Measurements from ENCODE around the gene VAC14.

VAC14 gene

DNA sequence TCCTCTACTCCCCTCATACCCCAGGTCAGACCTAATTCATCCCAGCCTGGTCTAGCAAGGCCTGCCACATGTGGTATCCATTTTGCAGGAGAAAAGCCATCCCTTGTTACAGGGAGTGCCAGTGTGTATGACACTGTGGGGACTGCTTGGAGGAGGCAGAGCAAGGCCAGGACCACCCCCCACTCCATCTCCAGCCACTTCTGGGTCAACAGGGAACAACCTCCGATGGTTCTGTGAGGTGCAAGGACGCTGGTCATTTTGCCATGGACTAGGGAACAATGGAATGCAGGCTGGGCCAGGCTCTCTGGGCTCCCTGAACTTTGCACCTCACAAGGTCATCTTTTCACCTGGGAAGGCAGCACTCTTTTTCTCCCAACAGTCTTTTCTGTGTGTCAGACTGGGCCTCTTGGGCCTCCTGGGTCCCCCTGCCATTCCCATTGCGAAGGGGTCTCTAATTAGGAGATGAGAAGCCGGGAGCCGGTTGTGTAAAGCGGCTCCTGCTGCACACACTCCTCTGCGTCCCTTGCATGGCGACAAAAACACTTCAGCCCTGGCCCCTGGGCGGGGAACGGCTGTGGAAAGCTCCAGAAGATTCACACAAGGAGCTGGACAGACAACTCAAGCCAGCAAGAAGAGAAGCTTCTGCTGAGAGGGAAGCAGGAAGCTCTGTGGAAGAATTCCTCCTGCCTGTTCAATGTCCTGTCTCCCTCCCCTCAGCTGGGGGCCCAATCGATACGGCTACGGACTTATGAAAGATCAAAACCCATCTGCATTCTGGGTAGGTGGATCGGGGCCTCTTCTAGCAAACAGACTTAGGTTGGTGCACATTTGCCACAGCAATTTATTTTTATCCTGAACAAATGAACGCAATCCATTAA is 76.6 kb downstream of the VAC14 start:
- CTCF ChIA-PET, result no interaction called here
- no peak for DNase-seq (ENCODE audit: extremely low spot score)
- POLR2A ChIA-PET, result no interaction called here
- TF ChIP-seq SUZ12 (IDR thresholded peaks at IDR 0.05) (no peak), FOXK2 (IDR thresholded peaks at IDR 0.05) (no peak), SP1 (IDR thresholded peaks at IDR 0.05) (no peak), FOXA1 (IDR thresholded peaks at IDR 0.05) (no peak), HDGF (IDR thresholded peaks at IDR 0.05; ENCODE audit: borderline replicate concordance) (no peak), CTBP1 (IDR thresholded peaks at IDR 0.05; ENCODE audit: borderline replicate concordance) (no peak), FOXM1 (IDR thresholded peaks at IDR 0.05; ENCODE audit: borderline replicate concordance) (no peak), LEF1 (IDR thresholded peaks at IDR 0.05; ENCODE audit: borderline replicate concordance) (no peak), L3MBTL2 (conservative IDR thresholded peaks at IDR 0.05) (no peak)

DNA sequence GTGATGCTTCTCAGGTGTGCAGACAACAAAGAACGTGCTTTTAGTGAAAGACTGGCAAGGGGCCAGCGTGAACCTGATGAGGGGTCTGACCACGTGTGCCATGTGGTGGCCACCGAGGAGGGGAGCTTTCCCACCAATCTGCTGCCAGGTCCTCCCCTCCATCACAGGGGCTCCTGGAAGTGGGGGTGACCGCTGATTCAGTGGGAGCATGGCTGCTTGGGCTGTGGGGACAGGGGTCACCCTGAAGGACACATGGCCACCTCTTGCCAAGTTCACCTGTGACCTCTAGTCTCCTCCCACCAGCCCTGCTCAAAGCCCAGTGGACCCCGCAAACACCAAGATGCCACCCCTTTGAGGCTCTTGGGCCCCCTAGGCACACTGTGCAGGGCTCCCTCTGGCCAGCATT is 77.2 kb downstream of the VAC14 start:
- DNase-seq (ENCODE audit: extremely low spot score), result no peak
- TF ChIP-seq TARDBP (IDR thresholded peaks at IDR 0.05), result no peak
- no peak for TF ChIP-seq ELF4 (IDR thresholded peaks at IDR 0.05)
- TF ChIP-seq, protein P1, sequence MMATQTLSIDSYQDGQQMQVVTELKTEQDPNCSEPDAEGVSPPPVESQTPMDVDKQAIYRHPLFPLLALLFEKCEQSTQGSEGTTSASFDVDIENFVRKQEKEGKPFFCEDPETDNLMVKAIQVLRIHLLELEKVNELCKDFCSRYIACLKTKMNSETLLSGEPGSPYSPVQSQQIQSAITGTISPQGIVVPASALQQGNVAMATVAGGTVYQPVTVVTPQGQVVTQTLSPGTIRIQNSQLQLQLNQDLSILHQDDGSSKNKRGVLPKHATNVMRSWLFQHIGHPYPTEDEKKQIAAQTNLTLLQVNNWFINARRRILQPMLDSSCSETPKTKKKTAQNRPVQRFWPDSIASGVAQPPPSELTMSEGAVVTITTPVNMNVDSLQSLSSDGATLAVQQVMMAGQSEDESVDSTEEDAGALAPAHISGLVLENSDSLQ (IDR thresholded peaks at IDR 0.05), result no peak
- no peak for TF ChIP-seq BHLHE40 (IDR thresholded peaks at IDR 0.05; ENCODE audit: borderline replicate concordance)
- TF ChIP-seq LEF1 (IDR thresholded peaks at IDR 0.05; ENCODE audit: borderline replicate concordance), result no peak
- TF ChIP-seq L3MBTL2 (conservative IDR thresholded peaks at IDR 0.05), result no peak
- no peak for TF ChIP-seq FOXM1 (IDR thresholded peaks at IDR 0.05; ENCODE audit: borderline replicate concordance)
- no peak for TF ChIP-seq FOXK2 (IDR thresholded peaks at IDR 0.05)
- TF ChIP-seq ARNT (IDR thresholded peaks at IDR 0.05), result no peak
- no peak for TF ChIP-seq SUZ12 (IDR thresholded peaks at IDR 0.05)
- no peak for TF ChIP-seq CTBP1 (IDR thresholded peaks at IDR 0.05; ENCODE audit: borderline replicate concordance)
- TF ChIP-seq ZNF384 (IDR thresholded peaks at IDR 0.05), result no peak
- TF ChIP-seq FOXA1 (IDR thresholded peaks at IDR 0.05), result no peak
- TF ChIP-seq NFRKB (IDR thresholded peaks at IDR 0.05), result no peak
- no peak for TF ChIP-seq SP1 (IDR thresholded peaks at IDR 0.05)
- no peak for TF ChIP-seq HDGF (IDR thresholded peaks at IDR 0.05; ENCODE audit: borderline replicate concordance)
- CTCF ChIA-PET, result no interaction called here
- POLR2A ChIA-PET, result no interaction called here

DNA sequence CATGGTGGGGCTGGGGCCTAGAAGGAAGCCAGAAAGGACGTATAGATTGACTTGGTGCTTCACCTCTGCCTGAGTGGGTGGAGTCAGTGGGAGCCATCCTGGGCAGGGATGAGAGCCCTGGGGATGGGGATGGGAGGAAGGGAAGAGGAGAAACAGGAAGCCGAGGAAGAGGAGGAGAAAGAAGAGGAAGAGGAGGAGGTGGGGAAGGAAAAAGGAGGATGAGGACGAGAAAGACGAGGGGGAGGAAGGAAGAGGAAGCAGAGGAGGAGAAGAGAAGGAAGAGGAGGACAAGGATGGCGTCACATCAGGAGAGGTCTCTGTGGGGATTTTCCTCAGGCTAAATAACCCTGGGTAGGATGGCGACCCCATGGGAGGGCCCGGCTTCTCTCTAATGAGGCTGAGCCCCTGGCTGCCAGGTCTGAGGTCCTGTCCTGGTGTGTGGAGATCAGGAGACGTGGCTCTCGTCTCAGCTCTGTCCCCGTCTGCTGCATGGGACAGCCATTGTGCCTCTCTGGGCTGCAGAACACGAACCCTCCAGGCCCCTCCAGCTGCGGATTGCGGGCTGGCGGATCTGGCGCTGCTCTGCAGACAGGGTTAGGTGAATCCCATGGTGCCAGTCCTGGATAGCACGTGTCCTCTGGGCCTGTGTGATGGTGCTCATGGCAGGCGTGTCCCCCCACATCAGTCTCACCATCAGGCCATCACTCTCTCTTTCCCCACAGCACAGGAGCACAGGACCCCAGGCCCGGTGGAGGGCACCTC is 79.6 kb downstream of the VAC14 start:
- ChIA-PET POLR2A (no interaction called here), CTCF (no interaction called here)
- no peak for DNase-seq (ENCODE audit: extremely low spot score)
- TF ChIP-seq TARDBP (IDR thresholded peaks at IDR 0.05), result no peak
- no peak for TF ChIP-seq LEF1 (IDR thresholded peaks at IDR 0.05; ENCODE audit: borderline replicate concordance)
- TF ChIP-seq ARNT (IDR thresholded peaks at IDR 0.05), result no peak
- no peak for TF ChIP-seq SUZ12 (IDR thresholded peaks at IDR 0.05)
- no peak for TF ChIP-seq FOXA1 (IDR thresholded peaks at IDR 0.05)
- TF ChIP-seq HDGF (IDR thresholded peaks at IDR 0.05; ENCODE audit: borderline replicate concordance), result no peak
- TF ChIP-seq L3MBTL2 (conservative IDR thresholded peaks at IDR 0.05), result no peak
- TF ChIP-seq, protein P1 (IDR thresholded peaks at IDR 0.05), result no peak
- TF ChIP-seq SP1 (IDR thresholded peaks at IDR 0.05), result no peak
- TF ChIP-seq ELF4 (IDR thresholded peaks at IDR 0.05), result no peak

DNA sequence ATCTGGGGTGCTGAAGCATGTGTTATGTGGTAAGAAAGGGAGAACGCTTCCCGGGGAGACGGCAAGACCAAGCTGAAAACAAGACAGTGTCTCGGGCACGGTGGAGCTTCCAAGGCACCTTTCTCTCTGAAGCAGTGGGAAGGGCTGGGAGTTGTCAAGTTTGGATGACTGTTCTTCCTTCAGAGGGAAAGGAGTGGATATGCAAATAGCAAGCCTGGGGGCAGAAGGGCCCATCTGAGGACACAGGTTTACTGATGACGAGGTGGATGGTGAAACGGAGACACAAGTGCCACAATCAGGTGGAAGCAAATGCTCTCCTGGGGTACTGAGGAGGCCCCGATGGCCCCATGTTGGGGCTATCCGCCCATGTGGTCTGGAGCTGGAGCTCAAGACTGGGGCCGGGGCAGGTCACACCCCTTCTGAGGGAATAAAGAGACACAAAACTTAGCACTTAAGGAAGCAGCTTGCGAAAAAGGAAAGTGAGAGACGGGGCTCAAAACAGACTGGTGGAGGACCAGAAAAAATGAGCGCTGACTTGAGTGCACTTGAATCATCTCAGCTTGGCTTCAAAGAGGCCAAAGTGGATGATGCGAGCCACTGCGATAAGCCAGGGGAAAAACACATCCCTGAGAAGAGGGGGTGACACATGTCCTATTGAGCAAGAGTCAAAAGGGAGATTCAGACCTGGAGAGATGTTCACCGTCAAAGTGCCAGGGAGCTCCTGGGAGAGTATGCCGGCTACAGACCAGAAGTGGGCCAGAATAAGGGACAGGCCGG is 80.3 kb downstream of the VAC14 start:
- TF ChIP-seq ELF4 (IDR thresholded peaks at IDR 0.05), result no peak
- no peak for TF ChIP-seq LEF1 (IDR thresholded peaks at IDR 0.05; ENCODE audit: borderline replicate concordance)
- no peak for TF ChIP-seq CTBP1 (IDR thresholded peaks at IDR 0.05; ENCODE audit: borderline replicate concordance)
- no peak for TF ChIP-seq ZNF384 (IDR thresholded peaks at IDR 0.05)
- TF ChIP-seq SP1 (IDR thresholded peaks at IDR 0.05), result no peak
- ChIA-PET POLR2A (no interaction called here), CTCF (no interaction called here)
- DNase-seq (ENCODE audit: extremely low spot score), result no peak

DNA sequence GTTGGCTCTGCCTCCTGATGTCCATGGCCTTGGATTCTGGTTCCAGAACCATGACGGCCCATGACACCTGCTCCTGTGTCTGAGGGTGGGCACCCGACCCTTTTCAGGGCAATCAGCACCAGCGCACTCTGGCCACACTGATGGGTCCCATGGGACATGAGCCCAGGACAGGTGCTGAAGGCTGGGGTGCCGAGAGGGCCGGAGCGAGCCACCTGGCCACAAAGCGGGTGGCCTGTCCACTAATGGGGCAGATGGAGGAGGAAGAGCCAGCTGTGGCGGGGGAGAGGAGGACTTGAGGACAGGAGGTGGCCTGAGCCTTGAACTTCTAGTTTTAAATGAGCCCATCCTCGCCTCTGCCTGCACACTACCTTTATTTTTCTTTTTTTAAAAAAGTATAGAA is 83.9 kb downstream of the VAC14 start:
- CTCF ChIA-PET, result no interaction called here
- TF ChIP-seq, protein P1 (IDR thresholded peaks at IDR 0.05), result no peak
- TF ChIP-seq SP1 (IDR thresholded peaks at IDR 0.05) (no peak), BHLHE40 (IDR thresholded peaks at IDR 0.05; ENCODE audit: borderline replicate concordance) (no peak), SUZ12 (IDR thresholded peaks at IDR 0.05) (no peak), FOXA1 (IDR thresholded peaks at IDR 0.05) (no peak), ARNT (IDR thresholded peaks at IDR 0.05) (no peak), TARDBP (IDR thresholded peaks at IDR 0.05) (no peak), CTBP1 (IDR thresholded peaks at IDR 0.05; ENCODE audit: borderline replicate concordance) (no peak), LEF1 (IDR thresholded peaks at IDR 0.05; ENCODE audit: borderline replicate concordance) (no peak), FOXM1 (IDR thresholded peaks at IDR 0.05; ENCODE audit: borderline replicate concordance) (no peak), ELF4 (IDR thresholded peaks at IDR 0.05) (no peak)
- POLR2A ChIA-PET, result no interaction called here
- no peak for DNase-seq (ENCODE audit: extremely low spot score)
